IMR-90 (cell line): ENCODE measurements around the gene CAMKMT. TPM values are rescaled to one million over a fixed set of nuclear protein-coding genes. Genes with fewer than 3 reads are reported as not detected.

ENCODE experiments used
- ATAC-seq: fragments of 200-7000 bp; cut with Tn5 transposase; 2 replicates; pipeline ENCODE4 v1.9.1; 2020; ENCODE audit warnings: low read depth, mild to moderate bottlenecking, moderate library complexity
- BruUV-seq: library from RNA; stranded (reverse); fragments of 400-500 nt; replicated peaks from 2 replicates; lab custom pipeline; 2021; lab: Mats Ljungman, UMichigan
- CTCF ChIA-PET: fragments of 300-600 bp; formaldehyde crosslinking; extraction: SDS; loops from one replicate; lab custom pipeline; 2021; ENCODE audit warnings: antibody characterized with exemption; lab: Yijun Ruan, JAX
- POLR2A ChIA-PET: fragments of 300-600 bp; sonication (Branson Sonifier 250); formaldehyde crosslinking; loops from one replicate; lab custom pipeline; 2022; ENCODE audit warnings: antibody characterized with exemption; ENCODE audit not compliant: unreplicated experiment; lab: Charles Lee
- DNase-seq: peaks from one replicate; pipeline ENCODE4 v3.0.0; 2013
- H2AFZ ChIP-seq: replicated peaks from 2 replicates; pipeline ENCODE3; 2013; ENCODE audit warnings: low read length, mild to moderate bottlenecking; ENCODE audit not compliant: poor library complexity
- H2AK5ac ChIP-seq: 2 replicates; pipeline ENCODE4 v1.6.1; 2013; ENCODE audit warnings: low read depth, low read length, inconsistent platforms
- H2AK9ac ChIP-seq: replicated peaks from 2 replicates; pipeline ENCODE3; 2013; ENCODE audit warnings: mild to moderate bottlenecking, low read depth, low read length, moderate library complexity; ENCODE audit not compliant: poor library complexity
- H2BK120ac ChIP-seq: 2 replicates; pipeline ENCODE4 v1.6.1; 2013; ENCODE audit warnings: low read depth, low read length, inconsistent platforms
- H2BK15ac ChIP-seq: 3 replicates; pipeline ENCODE4 v1.6.1; 2013; ENCODE audit warnings: low read depth, low read length, inconsistent platforms
- H2BK20ac ChIP-seq: 2 replicates; pipeline ENCODE4 v1.6.1; 2013; ENCODE audit warnings: low read depth, mild to moderate bottlenecking, inconsistent platforms, low read length, moderate library complexity
- H2BK5ac ChIP-seq: 2 replicates; pipeline ENCODE4 v1.6.1; 2013; ENCODE audit warnings: mild to moderate bottlenecking, low read depth, low read length, inconsistent platforms; ENCODE audit not compliant: poor library complexity, severe bottlenecking
- H3K14ac ChIP-seq: replicated peaks from 2 replicates; pipeline ENCODE4 v1.6.1; 2013; ENCODE audit warnings: low read depth, low read length, inconsistent platforms
- H3K18ac ChIP-seq: 2 replicates; pipeline ENCODE4 v1.6.1; 2013; ENCODE audit warnings: low read depth, low read length, control low read depth
- H3K23ac ChIP-seq: 2 replicates; pipeline ENCODE4 v1.6.1; 2013; ENCODE audit warnings: low read depth, low read length, inconsistent platforms
- H3K27ac ChIP-seq: 2 replicates; pipeline ENCODE4 v1.5.1; 2013; ENCODE audit warnings: mild to moderate bottlenecking, control low read depth, low read length; ENCODE audit not compliant: insufficient read depth
- H3K27me3 ChIP-seq: 2 replicates; pipeline ENCODE4 v1.6.1; 2013; ENCODE audit warnings: low read length; ENCODE audit not compliant: control insufficient read depth, insufficient read depth
- H3K36me3 ChIP-seq: 2 replicates; pipeline ENCODE4 v1.6.1; 2013; ENCODE audit warnings: low read length, mixed read lengths; ENCODE audit not compliant: control insufficient read depth, insufficient read depth
- H3K4ac ChIP-seq: 2 replicates; pipeline ENCODE4 v1.6.1; 2013; ENCODE audit warnings: low read depth, low read length, inconsistent platforms
- H3K4me1 ChIP-seq: 2 replicates; pipeline ENCODE4 v1.6.1; 2013; ENCODE audit warnings: low read length, mixed read lengths; ENCODE audit not compliant: control insufficient read depth, insufficient read depth
- H3K4me2 ChIP-seq: 2 replicates; pipeline ENCODE4 v1.6.1; 2013; ENCODE audit warnings: low read depth, mild to moderate bottlenecking, control low read depth, low read length, moderate library complexity
- H3K4me3 ChIP-seq: 2 replicates; pipeline ENCODE4 v1.5.1; 2013; ENCODE audit warnings: low read depth, mild to moderate bottlenecking, control low read depth, low read length, moderate library complexity; ENCODE audit not compliant: insufficient read depth
- H3K56ac ChIP-seq: 2 replicates; pipeline ENCODE4 v1.6.1; 2013; ENCODE audit warnings: low read length, inconsistent platforms; ENCODE audit not compliant: insufficient read depth; ENCODE audit errors: extremely low read depth
- H3K79me1 ChIP-seq, 2 experiments: 2 replicates each; pipeline ENCODE4 v1.6.1; 2013; ENCODE audit warnings: low read length in 2 of 2, inconsistent platforms in 1 of 2, low read depth in 1 of 2
- H3K9ac ChIP-seq: 2 replicates; pipeline ENCODE4 v1.6.1; 2013; ENCODE audit warnings: low read depth, low read length, control low read depth
- H3K9me1 ChIP-seq: 2 replicates; pipeline ENCODE4 v1.6.1; 2013; ENCODE audit warnings: low read length, inconsistent platforms; ENCODE audit not compliant: insufficient read depth
- H3K9me3 ChIP-seq: 2 replicates; pipeline ENCODE4 v1.6.1; 2013; ENCODE audit warnings: low read length; ENCODE audit not compliant: control insufficient read depth, insufficient read depth
- H4K20me1 ChIP-seq: 2 replicates; pipeline ENCODE4 v1.6.1; 2013; ENCODE audit warnings: low read length, inconsistent platforms; ENCODE audit not compliant: insufficient read depth
- H4K5ac ChIP-seq: 2 replicates; pipeline ENCODE4 v1.6.1; 2013; ENCODE audit warnings: mild to moderate bottlenecking, low read depth, low read length, control low read depth
- H4K8ac ChIP-seq, 2 experiments: 2 replicates each; pipeline ENCODE4 v1.6.1; 2013; ENCODE audit warnings: low read depth in 2 of 2, low read length in 2 of 2, control low read depth in 1 of 2, inconsistent platforms in 1 of 2
- H4K91ac ChIP-seq: 2 replicates; pipeline ENCODE4 v1.6.1; 2013; ENCODE audit warnings: low read depth, low read length, inconsistent platforms; ENCODE audit not compliant: insufficient read depth
- BHLHE40 ChIP-seq: fragments of 150-350 bp; IDR thresholded peaks from 2 replicates; pipeline ENCODE4 v1.6.1; 2016; ENCODE audit warnings: mild to moderate bottlenecking, low read depth, low read length
- CEBPB ChIP-seq: IDR thresholded peaks from 2 replicates; pipeline ENCODE4 v1.6.1; 2012; ENCODE audit warnings: low read depth, low read length, improper control_type of control experiment
- CHD1 ChIP-seq: IDR thresholded peaks from 2 replicates; pipeline ENCODE4 v1.6.1; 2012; ENCODE audit warnings: low read depth, low read length, improper control_type of control experiment
- FOS ChIP-seq: fragments of 150-350 bp; IDR thresholded peaks from 2 replicates; pipeline ENCODE4 v1.6.1; 2016; ENCODE audit warnings: low read depth, low read length
- MAFK ChIP-seq: IDR thresholded peaks from 2 replicates; pipeline ENCODE4 v1.6.1; 2012; ENCODE audit warnings: low read depth, low read length, improper control_type of control experiment
- MAZ ChIP-seq: IDR thresholded peaks from 2 replicates; pipeline ENCODE4 v1.6.1; 2012; ENCODE audit warnings: low read depth, mild to moderate bottlenecking, low read length, improper control_type of control experiment, moderate library complexity, borderline replicate concordance
- MXI1 ChIP-seq: IDR thresholded peaks from 2 replicates; pipeline ENCODE4 v1.6.1; 2012; ENCODE audit warnings: low read depth, mild to moderate bottlenecking, low read length, moderate library complexity, borderline replicate concordance
- NFE2L2 ChIP-seq: fragments of 150-350 bp; IDR thresholded peaks from 2 replicates; pipeline ENCODE4 v1.6.1; 2016; ENCODE audit warnings: low read depth, mild to moderate bottlenecking, low read length
- POLR2A ChIP-seq: IDR thresholded peaks from 2 replicates; pipeline ENCODE4 v1.6.1; 2012; ENCODE audit warnings: mild to moderate bottlenecking, low read depth, low read length
- RAD21 ChIP-seq: IDR thresholded peaks from 2 replicates; pipeline ENCODE4 v1.6.1; 2012; ENCODE audit warnings: low read length, improper control_type of control experiment
- RCOR1 ChIP-seq: IDR thresholded peaks from 2 replicates; pipeline ENCODE4 v1.6.1; 2012; ENCODE audit warnings: mild to moderate bottlenecking, low read length, improper control_type of control experiment; ENCODE audit not compliant: insufficient replicate concordance
- RFX5 ChIP-seq: IDR thresholded peaks from 2 replicates; pipeline ENCODE4 v1.8.0; 2012; ENCODE audit warnings: low read depth, mild to moderate bottlenecking, low read length, moderate library complexity
- SMC3 ChIP-seq: fragments of 150-350 bp; IDR thresholded peaks from 2 replicates; pipeline ENCODE4 v1.6.1; 2016; ENCODE audit warnings: low read depth, mild to moderate bottlenecking, antibody characterized with exemption, low read length, moderate library complexity
- WGBS, 2 experiments: methylation state at CpG; one replicate each; pipeline versions ENCODE4 v1.1.5 to v1.1.7; 2013; ENCODE audit warnings: missing lambda C conversion rate in 2 of 2; ENCODE audit not compliant: insufficient read length in 1 of 2; ENCODE audit errors: extremely low coverage in 2 of 2; 5-methylcytosine and 5-hydroxymethylcytosine counted together
- dilution Hi-C: fragments of 300-500 bp; cut with HindIII; formaldehyde crosslinking; loops from one replicate; pipeline ENCODE4 v1.14.3; 2018; ENCODE audit warnings: low sequenced_read_pairs; ENCODE audit not compliant: unreplicated experiment
- in situ Hi-C: fragments of 300-500 bp; cut with MboI; formaldehyde crosslinking; loops from 3 replicates; pipeline ENCODE4 v1.14.3; 2019; ENCODE audit warnings: low sequenced_read_pairs, inconsistent platforms, mixed read lengths
- intact Hi-C: fragments of 100-400 bp; cut with micrococcal nuclease; formaldehyde crosslinking; loops from 2 replicates; pipeline ENCODE4 v1.10.0; 2022
- polyA plus RNA-seq, 3 experiments: library from polyadenylated mRNA; depleted of rRNA; stranded (reverse); fragments of >200 nt; gene quantifications; 2 replicates each; pipeline ENCODE4 v1.2.3, GENCODE V29; 2012; ENCODE audit warnings: low replicate concordance in 1 of 3
- total RNA-seq: library from RNA; depleted of rRNA; stranded (reverse); fragments of >200 nt; gene quantifications from 2 replicates; pipeline ENCODE4 v1.2.3, GENCODE V29; 2012
- TF ChIP-seq, protein P1 (sequence below): fragments of 150-350 bp; IDR thresholded peaks from 2 replicates; pipeline ENCODE4 v1.6.1; 2016; ENCODE audit warnings: low read depth, mild to moderate bottlenecking, low read length, moderate library complexity, borderline replicate concordance
- TF ChIP-seq, protein P2 (sequence below): fragments of 150-350 bp; IDR thresholded peaks from 2 replicates; pipeline ENCODE4 v1.6.1; 2017; ENCODE audit warnings: mild to moderate bottlenecking, antibody characterized with exemption, low read length, low read depth
- TF ChIP-seq, protein P3 (sequence below): conservative IDR thresholded peaks from 2 replicates; pipeline ENCODE4 v1.5.1; 2012; ENCODE audit warnings: mild to moderate bottlenecking, low read depth, low read length, improper control_type of control experiment

The CAMKMT gene
- total and polyA plus RNA-seq, 2 of the 4 experiments (the other 2 are of a cell fraction), result 4.4 to 6.8 TPM

DNA sequence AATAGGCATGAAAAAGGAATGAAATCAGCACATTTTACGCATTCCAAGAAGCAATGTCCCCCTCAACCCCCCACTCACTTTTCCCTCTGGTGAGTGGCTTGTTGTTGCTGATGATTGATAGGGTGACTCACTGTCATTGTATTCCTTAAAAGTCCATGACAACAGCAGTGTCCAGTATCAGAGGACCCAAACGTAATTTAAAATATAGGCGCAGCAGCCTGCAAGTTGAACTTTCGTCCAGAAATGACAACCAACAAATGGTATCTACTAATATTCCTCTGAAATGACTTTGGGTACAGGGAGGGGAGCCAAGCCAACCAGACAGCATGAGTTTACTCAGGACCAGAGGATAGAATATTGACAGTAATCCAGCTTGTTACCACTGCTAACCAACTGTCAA is 396.8 kb downstream of the CAMKMT start:
- in situ Hi-C loops, result no loop called here
- no peak overlapping the region for H3K4ac ChIP-seq
- WGBS, 2 experiments, result no CpG with 5 or more reads among the region's 4 CpGs
- no peak overlapping the region for H2BK15ac ChIP-seq
- H2BK5ac ChIP-seq, result no peak overlapping the region
- no peak overlapping the region for H3K9ac ChIP-seq
- no peak overlapping the region for H2BK120ac ChIP-seq
- H2AK9ac ChIP-seq, result no peak overlapping the region
- no peak overlapping the region for H2AFZ ChIP-seq
- no peaks in the 10 kb centered on the region for H4K20me1 ChIP-seq
- DNase-seq (no peak), ATAC-seq (no peak)
- BruUV-seq, result no TSS peak
- no peak overlapping the region for H3K4me2 ChIP-seq
- no peak overlapping the region for H2AK5ac ChIP-seq
- no peak overlapping the region for H2BK20ac ChIP-seq
- TF ChIP-seq, protein P1, sequence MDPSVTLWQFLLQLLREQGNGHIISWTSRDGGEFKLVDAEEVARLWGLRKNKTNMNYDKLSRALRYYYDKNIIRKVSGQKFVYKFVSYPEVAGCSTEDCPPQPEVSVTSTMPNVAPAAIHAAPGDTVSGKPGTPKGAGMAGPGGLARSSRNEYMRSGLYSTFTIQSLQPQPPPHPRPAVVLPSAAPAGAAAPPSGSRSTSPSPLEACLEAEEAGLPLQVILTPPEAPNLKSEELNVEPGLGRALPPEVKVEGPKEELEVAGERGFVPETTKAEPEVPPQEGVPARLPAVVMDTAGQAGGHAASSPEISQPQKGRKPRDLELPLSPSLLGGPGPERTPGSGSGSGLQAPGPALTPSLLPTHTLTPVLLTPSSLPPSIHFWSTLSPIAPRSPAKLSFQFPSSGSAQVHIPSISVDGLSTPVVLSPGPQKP, result no peak
- TF ChIP-seq CHD1 (no peak), RAD21 (no peak), MXI1 (no peak), SMC3 (no peak), RFX5 (no peak), FOS (no peak), RCOR1 (no peak), NFE2L2 (no peak), CEBPB (no peak), POLR2A (no peak), MAFK (no peak), MAZ (no peak), BHLHE40 (no peak)
- TF ChIP-seq, protein P2, sequence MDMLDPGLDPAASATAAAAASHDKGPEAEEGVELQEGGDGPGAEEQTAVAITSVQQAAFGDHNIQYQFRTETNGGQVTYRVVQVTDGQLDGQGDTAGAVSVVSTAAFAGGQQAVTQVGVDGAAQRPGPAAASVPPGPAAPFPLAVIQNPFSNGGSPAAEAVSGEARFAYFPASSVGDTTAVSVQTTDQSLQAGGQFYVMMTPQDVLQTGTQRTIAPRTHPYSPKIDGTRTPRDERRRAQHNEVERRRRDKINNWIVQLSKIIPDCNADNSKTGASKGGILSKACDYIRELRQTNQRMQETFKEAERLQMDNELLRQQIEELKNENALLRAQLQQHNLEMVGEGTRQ, result no peak
- TF ChIP-seq, protein P3, sequence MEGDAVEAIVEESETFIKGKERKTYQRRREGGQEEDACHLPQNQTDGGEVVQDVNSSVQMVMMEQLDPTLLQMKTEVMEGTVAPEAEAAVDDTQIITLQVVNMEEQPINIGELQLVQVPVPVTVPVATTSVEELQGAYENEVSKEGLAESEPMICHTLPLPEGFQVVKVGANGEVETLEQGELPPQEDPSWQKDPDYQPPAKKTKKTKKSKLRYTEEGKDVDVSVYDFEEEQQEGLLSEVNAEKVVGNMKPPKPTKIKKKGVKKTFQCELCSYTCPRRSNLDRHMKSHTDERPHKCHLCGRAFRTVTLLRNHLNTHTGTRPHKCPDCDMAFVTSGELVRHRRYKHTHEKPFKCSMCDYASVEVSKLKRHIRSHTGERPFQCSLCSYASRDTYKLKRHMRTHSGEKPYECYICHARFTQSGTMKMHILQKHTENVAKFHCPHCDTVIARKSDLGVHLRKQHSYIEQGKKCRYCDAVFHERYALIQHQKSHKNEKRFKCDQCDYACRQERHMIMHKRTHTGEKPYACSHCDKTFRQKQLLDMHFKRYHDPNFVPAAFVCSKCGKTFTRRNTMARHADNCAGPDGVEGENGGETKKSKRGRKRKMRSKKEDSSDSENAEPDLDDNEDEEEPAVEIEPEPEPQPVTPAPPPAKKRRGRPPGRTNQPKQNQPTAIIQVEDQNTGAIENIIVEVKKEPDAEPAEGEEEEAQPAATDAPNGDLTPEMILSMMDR, result no peak
- H3K27me3 ChIP-seq, result peaks cover 3% of the 10 kb centered on the region
- H3K4me1 ChIP-seq, result no peaks in the 10 kb centered on the region
- no peaks in the 10 kb centered on the region for H3K9me3 ChIP-seq
- dilution Hi-C loops, result no loop called here
- H3K14ac ChIP-seq, result no peak overlapping the region
- H3K9me1 ChIP-seq, result no peaks in the 10 kb centered on the region
- no peak overlapping the region for H3K27ac ChIP-seq
- H3K79me1 ChIP-seq, result no peaks in the 10 kb centered on the region
- no peak overlapping the region for H4K5ac ChIP-seq
- intact Hi-C loops, result no loop called here
- no peak overlapping the region for H3K18ac ChIP-seq
- no peak overlapping the region for H4K8ac ChIP-seq
- POLR2A ChIA-PET, result no interaction called here
- no peak overlapping the region for H3K23ac ChIP-seq
- no peaks in the 10 kb centered on the region for H3K36me3 ChIP-seq
- no peak overlapping the region for H3K56ac ChIP-seq
- H3K4me3 ChIP-seq, result no peak overlapping the region
- H4K91ac ChIP-seq, result no peak overlapping the region
- CTCF ChIA-PET, result no interaction called here
